Astrocyte (in vitro differentiated cells and primary cell): ENCODE results near the gene KL. TPM values are rescaled to one million over a fixed set of nuclear protein-coding genes. Genes with fewer than 3 reads are reported as not detected.

Experiments
- DNase-seq: peaks from one replicate; pipeline ENCODE4 v3.0.0-alpha.2; 2010; ENCODE audit warnings: low read depth
- FAIRE-seq: peaks from 2 replicates; lab custom pipeline; 2011; peaks lifted over from hg19 to GRCh38; lab: Jason Lieb, UNC
- H2AFZ ChIP-seq: 2 replicates; pipeline ENCODE4 v1.6.0; 2012; ENCODE audit warnings: low read depth, low read length, inconsistent platforms
- H3K27ac ChIP-seq: 2 replicates; pipeline ENCODE4 v1.5.1; 2011; ENCODE audit warnings: low read depth, low read length, inconsistent platforms
- H3K27me3 ChIP-seq: 2 replicates; pipeline ENCODE4 v1.6.0; 2011; ENCODE audit warnings: low read length, inconsistent platforms; ENCODE audit not compliant: insufficient read depth
- H3K36me3 ChIP-seq: 2 replicates; pipeline ENCODE4 v1.5.1; 2011; ENCODE audit warnings: low read length, inconsistent platforms; ENCODE audit not compliant: insufficient read depth
- H3K4me1 ChIP-seq: 2 replicates; pipeline ENCODE4 v1.5.1; 2011; ENCODE audit warnings: low read length, inconsistent platforms; ENCODE audit not compliant: insufficient read depth
- H3K4me2 ChIP-seq: 2 replicates; pipeline ENCODE4 v1.6.0; 2012; ENCODE audit warnings: low read length, inconsistent platforms
- H3K4me3 ChIP-seq: 2 replicates; pipeline ENCODE4 v1.5.1; 2011; ENCODE audit warnings: low read depth, mild to moderate bottlenecking, low read length, inconsistent platforms; ENCODE audit not compliant: insufficient read depth
- H3K79me2 ChIP-seq: 2 replicates; pipeline ENCODE4 v1.6.0; 2012; ENCODE audit warnings: mild to moderate bottlenecking, low read length, inconsistent platforms; ENCODE audit not compliant: insufficient read depth
- H3K9ac ChIP-seq: 2 replicates; pipeline ENCODE4 v1.6.0; 2012; ENCODE audit warnings: mild to moderate bottlenecking, low read length, inconsistent platforms
- H3K9me3 ChIP-seq: 2 replicates; pipeline ENCODE4 v1.5.1; 2012; ENCODE audit warnings: low read depth, mild to moderate bottlenecking, low read length, inconsistent platforms; ENCODE audit not compliant: insufficient read depth
- H4K20me1 ChIP-seq: 2 replicates; pipeline ENCODE4 v1.6.0; 2012; ENCODE audit warnings: low read length, inconsistent platforms; ENCODE audit not compliant: insufficient read depth
- H3K27ac Mint-ChIP-seq: one replicate; pipeline ENCODE4 v1.8.0; 2021; ENCODE audit warnings: mild to moderate bottlenecking, mixed read lengths; ENCODE audit not compliant: unreplicated experiment
- H3K27me3 Mint-ChIP-seq: one replicate; pipeline ENCODE4 v1.8.0; 2021; ENCODE audit warnings: low read depth, mixed read lengths; ENCODE audit not compliant: unreplicated experiment
- H3K36me3 Mint-ChIP-seq: one replicate; pipeline ENCODE4 v1.8.0; 2021; ENCODE audit warnings: low read depth, mixed read lengths; ENCODE audit not compliant: unreplicated experiment
- H3K4me1 Mint-ChIP-seq: one replicate; pipeline ENCODE4 v1.8.0; 2021; ENCODE audit warnings: low read depth, mixed read lengths; ENCODE audit not compliant: unreplicated experiment
- H3K4me3 Mint-ChIP-seq: one replicate; pipeline ENCODE4 v1.8.0; 2021; ENCODE audit warnings: mild to moderate bottlenecking, moderate library complexity, mixed read lengths; ENCODE audit not compliant: unreplicated experiment
- H3K9me3 Mint-ChIP-seq: one replicate; pipeline ENCODE4 v1.8.0; 2021; ENCODE audit warnings: mild to moderate bottlenecking, mixed read lengths; ENCODE audit not compliant: unreplicated experiment
- CTCF ChIP-seq: IDR thresholded peaks from 2 replicates; pipeline ENCODE4 v1.5.1; 2011; ENCODE audit warnings: low read depth, mild to moderate bottlenecking, inconsistent platforms, low read length, moderate library complexity; ENCODE audit not compliant: insufficient read depth
- EZH2 ChIP-seq: IDR thresholded peaks from 2 replicates; pipeline ENCODE4 v1.6.1; 2012; ENCODE audit warnings: mild to moderate bottlenecking, low read length, inconsistent platforms; ENCODE audit not compliant: insufficient read depth
- total RNA-seq: library from RNA; stranded (reverse); gene quantifications from 2 replicates; pipeline ENCODE4 v1.2.1, GENCODE V29; 2021

The KL gene
- total RNA-seq, 1 donor from 2014 or later, result 0.07 TPM

GRCh38 chr13:33004511-33004910, 11.7 kb upstream of the KL start:
- no peaks in the 10 kb centered on the region for H3K36me3 ChIP-seq
- DNase-seq (no peak), FAIRE-seq (no peak)
- Mint-ChIP-seq H3K36me3 (peaks cover 2% of the 10 kb centered on the region), H3K27me3 (peaks cover 6% of the 10 kb centered on the region), H3K27ac (no peak overlapping the region), H3K4me1 (peaks cover 7% of the 10 kb centered on the region), H3K4me3 (no peak overlapping the region), H3K9me3 (peaks cover 21% of the 10 kb centered on the region)
- H3K4me1 ChIP-seq, result no peaks in the 10 kb centered on the region
- H3K9me3 ChIP-seq, result no peaks in the 10 kb centered on the region
- no peak overlapping the region for H3K27ac ChIP-seq
- H3K79me2 ChIP-seq, result no peaks in the 10 kb centered on the region
- H3K27me3 ChIP-seq, result no peaks in the 10 kb centered on the region
- no peaks in the 10 kb centered on the region for H4K20me1 ChIP-seq
- H3K4me2 ChIP-seq, result no peak overlapping the region
- H3K9ac ChIP-seq, result no peak overlapping the region
- H3K4me3 ChIP-seq, result no peak overlapping the region
- H2AFZ ChIP-seq, result peak overlapping the region; percentile 5
- TF ChIP-seq CTCF (no peak), EZH2 (no peak)

- no peak for DNase-seq
- H3K4me1 Mint-ChIP-seq, result peaks cover 7% of the 10 kb centered on the region
- H3K27me3 Mint-ChIP-seq, result peaks cover 6% of the 10 kb centered on the region
- H3K9me3 Mint-ChIP-seq, result peaks cover 21% of the 10 kb centered on the region
- Histone ChIP-seq H3K79me2 (no peaks in the 10 kb centered on the region), H3K9me3 (no peaks in the 10 kb centered on the region), H3K36me3 (no peaks in the 10 kb centered on the region), H3K4me3 (no peak overlapping the region), H3K9ac (no peak overlapping the region), H3K4me1 (no peaks in the 10 kb centered on the region), H4K20me1 (no peaks in the 10 kb centered on the region), H2AFZ (no peak overlapping the region), H3K4me2 (no peak overlapping the region), H3K27me3 (no peaks in the 10 kb centered on the region), H3K27ac (no peak overlapping the region)
- FAIRE-seq, result no peak
- H3K27ac Mint-ChIP-seq, result no peak overlapping the region
- no peak for TF ChIP-seq CTCF
- TF ChIP-seq EZH2, result no peak
- H3K36me3 Mint-ChIP-seq, result peaks cover 2% of the 10 kb centered on the region
- no peak overlapping the region for H3K4me3 Mint-ChIP-seq
These were observed 10.1 kb upstream of the KL start for GRCh38 chr13:33006134-33006533.

GRCh38 chr13:33006638-33007037, 9.6 kb upstream of the KL start:
- Histone ChIP-seq H3K9ac (no peak overlapping the region), H3K27ac (no peak overlapping the region), H2AFZ (no peak overlapping the region), H3K4me3 (no peak overlapping the region), H4K20me1 (no peaks in the 10 kb centered on the region), H3K9me3 (no peaks in the 10 kb centered on the region), H3K36me3 (no peaks in the 10 kb centered on the region), H3K27me3 (no peaks in the 10 kb centered on the region), H3K4me1 (no peaks in the 10 kb centered on the region), H3K4me2 (no peak overlapping the region), H3K79me2 (no peaks in the 10 kb centered on the region)
- DNase-seq (peak; percentile 86), FAIRE-seq (no peak)
- peaks cover 2% of the 10 kb centered on the region for H3K36me3 Mint-ChIP-seq
- TF ChIP-seq EZH2, result no peak
- no peak for TF ChIP-seq CTCF
- H3K27me3 Mint-ChIP-seq, result peaks cover 6% of the 10 kb centered on the region
- H3K4me1 Mint-ChIP-seq, result peaks cover 7% of the 10 kb centered on the region
- no peak overlapping the region for H3K4me3 Mint-ChIP-seq
- H3K9me3 Mint-ChIP-seq, result peaks cover 21% of the 10 kb centered on the region
- H3K27ac Mint-ChIP-seq, result no peak overlapping the region
